GM21390 (cell line): ENCODE data around the gene TBC1D22A.
"Not testable (repeated sequence)": the region's sequence is repeated elsewhere in the genome, so short reads cannot be mapped to it uniquely, and the experiment has no call there.

Source experiments
- ATAC-seq: cut with Tn5 transposase; IDR thresholded peaks from one replicate; pipeline ENCODE4 v1.9.1; 2021; ENCODE audit not compliant: unreplicated experiment

TBC1D22A gene

DNA sequence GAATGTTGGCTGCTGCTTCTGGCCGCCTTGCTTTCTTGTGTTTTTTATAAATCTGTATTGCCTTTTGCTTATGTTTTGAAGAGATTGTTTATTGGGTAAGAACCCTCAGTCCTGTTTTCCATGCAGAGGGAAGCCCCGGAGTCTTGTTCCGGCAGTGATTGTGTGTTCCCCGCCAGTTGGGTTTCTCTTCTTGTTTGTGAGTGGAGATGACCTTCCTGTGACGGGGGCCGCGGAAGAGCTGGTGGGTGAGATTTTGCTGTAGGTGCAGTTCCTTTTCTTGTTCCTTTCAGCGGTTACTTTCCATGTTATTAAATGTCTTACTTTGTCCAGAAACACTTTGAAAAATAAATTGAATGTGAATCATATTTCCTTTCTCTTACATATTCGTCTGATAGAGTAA, 8.3 kb downstream of the TBC1D22A start:
- no peak for ATAC-seq

DNA sequence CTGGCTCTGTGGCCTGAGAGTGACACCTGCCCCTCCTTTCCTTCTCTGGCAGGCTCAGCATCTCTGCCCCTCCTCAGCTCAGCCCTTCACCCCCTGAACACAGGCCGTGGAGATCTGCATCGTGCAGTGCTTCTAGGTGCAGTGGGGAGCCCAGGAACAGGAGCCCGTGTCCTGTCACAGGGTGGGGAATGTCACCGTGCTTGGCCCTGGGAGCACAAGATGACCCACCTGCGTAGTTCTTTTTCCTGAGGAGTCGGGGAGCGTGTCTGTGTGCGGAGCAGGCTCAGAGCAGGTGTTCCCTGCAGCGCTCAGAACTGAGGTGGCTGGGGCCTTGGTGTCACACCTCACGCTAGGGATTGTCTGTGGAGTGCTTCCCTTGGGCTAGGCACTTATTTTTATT, 10.6 kb downstream of the TBC1D22A start:
- no peak for ATAC-seq

DNA sequence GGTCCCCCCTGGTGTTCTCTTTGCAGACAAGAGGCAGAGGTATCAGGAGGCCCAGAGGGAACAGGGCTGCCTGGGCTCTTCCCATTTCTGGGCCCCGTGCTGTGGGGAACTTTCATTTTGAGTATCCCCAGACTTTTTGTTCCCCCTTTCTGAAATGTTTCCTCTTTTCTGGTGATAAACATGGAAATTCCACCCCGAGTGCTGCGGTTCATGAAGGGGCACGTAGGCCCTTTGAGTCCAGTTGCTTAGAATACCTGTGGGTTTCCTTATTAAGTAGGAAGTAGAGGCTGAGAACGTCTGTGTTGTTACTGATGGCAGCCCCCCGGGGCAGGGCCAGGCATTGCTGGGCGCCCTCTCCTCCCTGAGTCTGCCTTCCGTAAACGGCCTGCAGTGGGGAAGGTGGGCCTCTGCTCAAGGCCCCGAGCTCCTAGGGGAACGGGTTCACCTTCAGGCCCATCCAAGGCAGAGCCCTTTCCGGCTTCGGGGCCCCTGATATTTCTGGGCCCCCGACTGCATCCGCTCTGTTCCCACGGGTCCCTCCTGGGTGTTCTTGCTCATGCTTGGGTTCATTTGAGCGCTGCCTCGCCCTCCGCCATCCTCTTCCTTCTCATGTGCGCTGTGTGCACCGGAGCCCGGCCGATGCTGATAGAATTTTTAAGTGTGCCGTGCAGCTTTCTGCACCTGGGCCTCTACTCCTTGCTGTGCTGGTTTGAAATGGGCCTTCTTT, 12.0 kb downstream of the TBC1D22A start:
- ATAC-seq: peak; percentile 33

DNA sequence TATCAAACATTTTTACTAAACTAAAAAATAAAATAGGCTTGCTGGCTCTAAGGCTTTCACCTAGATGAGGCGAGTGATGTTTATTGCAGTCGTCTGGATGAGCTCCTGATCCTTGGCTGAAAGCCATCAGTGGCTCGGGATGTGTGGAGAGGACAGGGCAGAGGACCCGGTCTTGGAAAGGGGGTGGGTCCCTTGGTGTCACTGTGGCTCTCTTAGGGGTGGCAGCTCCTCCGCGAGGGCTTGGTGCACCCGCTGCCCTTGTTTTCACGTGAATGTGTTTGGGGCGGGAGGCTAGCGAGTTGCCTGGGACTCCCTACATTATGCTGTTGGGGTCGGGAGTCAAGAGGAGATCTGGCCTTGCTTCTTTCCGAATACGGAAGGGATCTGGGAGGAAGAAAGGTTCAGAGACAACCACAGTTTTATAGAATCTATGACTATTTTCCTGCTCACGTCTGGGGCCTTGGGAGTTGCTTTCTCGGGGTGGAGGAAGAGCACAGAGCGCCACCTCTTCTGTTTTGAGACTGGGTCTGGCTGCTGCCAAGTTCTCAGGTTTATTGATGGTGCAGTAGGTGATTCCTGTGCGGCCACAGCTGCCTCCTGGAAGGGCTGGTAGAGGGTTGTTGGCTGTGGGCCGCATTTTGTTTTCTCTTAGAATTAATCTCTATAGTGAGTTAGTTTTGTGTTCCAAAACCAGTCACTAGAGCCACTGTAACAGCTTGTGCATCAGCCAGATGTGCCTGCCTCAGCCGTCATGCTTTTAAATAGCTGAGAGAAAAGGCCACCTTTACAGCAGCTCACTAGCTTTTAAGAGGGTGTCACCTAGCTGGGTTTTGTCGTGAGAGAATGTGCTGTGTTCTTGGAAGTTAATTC, 12.8 kb downstream of the TBC1D22A start:
- no peak for ATAC-seq

DNA sequence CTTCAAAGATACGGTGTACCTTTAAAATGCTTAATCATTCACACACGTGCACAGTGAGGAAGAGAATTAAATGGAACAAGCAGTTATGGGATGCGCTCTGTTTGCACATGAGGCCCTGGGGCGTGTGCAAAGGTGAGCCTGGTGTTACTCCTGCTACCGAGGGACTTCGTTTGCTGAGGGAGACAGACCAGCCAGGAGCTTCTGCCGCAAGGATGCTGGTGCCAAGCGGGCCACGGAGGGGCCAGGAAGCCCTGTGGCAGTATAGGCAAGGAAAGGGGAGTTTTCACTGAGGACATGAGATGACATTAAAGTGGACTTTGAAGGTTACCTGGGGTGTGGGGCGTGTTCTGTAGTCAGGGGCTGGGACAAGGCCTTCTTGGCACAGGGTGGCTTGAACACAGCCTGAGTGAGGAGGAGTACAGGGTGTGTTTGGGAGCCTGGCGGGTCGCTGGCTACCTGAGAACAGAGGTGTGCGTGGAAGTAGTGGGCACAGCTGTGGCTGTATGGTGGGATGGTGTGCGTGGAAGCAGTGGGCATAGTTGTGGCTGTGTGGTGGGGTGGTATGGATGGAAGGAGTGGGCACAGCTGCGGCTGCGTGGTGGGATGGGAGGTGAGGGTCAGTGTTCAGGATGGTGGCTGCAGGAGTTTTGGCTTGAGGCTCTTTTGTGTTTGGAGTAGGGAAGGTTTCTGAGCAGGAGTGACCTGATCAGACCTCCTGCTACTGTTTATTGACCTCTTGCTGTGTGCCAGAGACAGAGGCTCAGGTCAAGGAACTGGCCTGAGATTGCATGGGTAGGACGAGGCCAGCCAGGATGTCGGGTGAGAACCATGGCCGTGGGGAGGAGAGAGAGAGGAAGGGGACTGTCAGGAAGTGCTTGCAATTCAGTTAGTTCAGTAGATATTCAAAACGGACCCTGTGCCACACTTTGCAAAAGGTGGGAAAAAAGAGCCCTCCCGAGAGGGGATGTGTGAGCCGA, 13.7 kb downstream of the TBC1D22A start:
- no peak for ATAC-seq

DNA sequence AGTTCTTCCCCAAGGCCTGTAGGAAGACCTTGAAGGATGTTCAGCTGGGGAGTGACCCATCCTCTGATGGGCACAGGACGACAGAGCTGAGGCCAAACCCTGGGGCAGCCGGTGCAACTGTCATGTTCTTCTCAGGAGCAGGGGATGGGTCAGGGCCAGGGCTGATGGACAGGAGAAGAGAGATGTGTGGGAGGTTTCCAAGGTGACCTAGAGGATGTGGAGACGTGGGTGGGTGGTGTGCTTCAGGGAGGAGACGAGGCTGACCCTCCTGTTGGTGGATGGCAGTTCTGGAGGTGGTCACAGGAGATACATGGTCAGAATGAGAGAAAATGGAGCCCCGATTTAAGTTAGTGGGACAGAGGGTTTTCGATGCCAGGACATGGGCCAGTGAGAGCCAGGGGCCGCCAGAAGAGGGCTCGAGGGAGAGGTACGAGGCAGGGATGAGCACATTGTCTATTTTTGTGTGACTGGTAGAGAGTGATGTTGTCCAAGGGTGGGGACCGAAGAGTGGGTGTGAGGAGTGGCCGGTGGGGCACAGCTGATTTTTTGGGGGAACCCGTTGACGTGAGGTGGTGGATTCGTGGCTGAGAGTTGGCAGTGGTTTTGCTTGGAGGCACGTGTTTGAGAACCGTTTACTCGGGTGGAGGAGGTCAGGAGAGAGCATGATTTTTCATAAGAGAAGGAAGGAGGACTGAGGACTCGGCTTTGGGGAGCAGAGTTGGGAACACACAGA, 14.6 kb downstream of the TBC1D22A start:
- no peak for ATAC-seq

DNA sequence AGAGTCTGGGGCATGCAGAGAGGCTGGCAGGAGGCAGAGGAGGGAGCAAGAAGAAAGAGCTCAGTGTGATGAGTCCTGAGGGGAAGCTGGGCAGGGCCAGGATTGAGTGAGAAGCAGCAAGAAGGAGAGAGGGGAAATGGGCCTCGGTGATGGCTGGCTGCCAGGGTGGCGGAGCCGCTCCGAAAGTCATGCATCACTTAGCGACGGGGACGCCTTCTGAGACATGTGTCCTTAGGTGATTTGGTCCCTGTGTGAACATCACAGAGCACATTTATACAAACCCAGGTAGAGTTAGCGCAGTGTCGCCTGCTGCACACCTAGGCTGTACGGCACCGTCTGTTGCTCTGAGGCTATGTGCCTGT, 15.1 kb downstream of the TBC1D22A start:
- no peak for ATAC-seq

DNA sequence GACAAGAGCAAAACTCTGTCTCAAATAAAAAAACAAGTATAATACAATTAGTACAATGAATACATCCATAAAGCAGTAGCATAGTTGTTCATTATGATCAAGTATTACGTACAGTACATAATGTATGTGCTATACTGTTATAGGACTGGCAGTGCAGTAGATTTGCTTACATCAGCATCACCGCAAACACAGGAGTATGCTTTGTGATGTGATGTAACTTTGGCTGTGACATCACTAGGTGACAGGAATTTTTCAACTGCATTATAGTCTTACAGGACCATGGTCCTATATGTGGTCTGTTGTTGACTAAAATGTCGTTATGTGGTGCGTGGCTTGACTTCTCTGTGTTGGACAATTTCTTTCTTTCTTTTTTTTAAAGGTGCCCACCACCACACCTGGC, 16.6 kb downstream of the TBC1D22A start:
- ATAC-seq: no peak

DNA sequence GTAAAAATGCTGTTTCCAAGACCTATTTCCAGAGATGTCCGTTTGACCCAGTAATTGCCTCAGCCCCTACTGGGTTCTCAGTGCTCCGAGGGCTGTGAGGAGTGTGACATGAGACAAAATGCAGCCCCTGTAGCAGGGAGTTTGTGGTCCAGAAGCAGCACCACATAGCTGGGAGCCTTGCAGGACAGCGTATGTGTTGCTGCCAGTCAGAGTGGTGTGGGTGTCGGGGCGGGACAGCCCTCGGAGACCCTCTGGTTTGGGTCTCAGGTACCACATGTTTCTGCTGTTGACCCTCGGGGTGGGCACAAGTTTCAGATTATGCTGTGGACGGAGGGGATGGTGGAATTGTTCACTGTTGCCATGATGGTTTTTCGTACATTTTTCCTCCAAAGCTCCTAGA, 17.2 kb downstream of the TBC1D22A start:
- ATAC-seq: no peak

DNA sequence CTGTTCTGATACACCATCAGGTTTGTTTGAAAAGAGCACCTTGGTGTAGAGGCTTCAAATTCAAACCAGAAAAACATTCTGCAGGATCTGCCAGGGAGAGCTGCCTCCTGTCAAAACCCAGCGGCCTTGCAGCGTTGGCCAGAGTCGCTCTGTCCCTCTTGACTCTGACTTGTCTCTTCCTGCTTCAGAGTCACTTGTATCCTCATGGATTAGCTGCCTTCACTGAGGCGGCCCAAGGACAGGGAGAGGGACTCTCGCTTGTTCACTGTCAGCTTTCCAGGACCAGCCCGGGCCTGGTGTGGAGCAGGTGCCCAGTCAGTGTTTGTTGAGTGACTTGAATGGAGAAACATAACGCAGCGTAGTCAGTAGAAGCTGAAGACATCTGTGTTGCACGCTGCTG, 18.0 kb downstream of the TBC1D22A start:
- ATAC-seq: no peak

DNA sequence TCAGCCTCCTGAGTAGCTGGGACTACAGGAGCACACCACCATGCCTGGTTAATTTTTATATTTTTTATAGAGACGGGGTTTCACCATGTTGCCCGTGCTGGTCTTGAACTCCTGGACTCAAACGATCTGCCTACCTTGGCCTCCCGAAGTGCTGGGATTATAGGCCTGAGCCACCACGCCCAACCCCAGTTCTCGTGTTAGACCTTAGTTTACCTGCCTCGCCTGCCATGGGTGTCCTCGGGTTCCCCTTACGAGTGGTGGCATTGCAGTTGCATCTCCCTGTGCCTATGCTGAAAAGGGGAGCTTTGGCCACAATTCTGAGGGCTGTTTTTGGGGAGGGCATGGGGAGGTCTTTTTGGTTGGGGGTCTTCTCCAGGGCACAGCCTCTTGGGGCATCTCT, 18.8 kb downstream of the TBC1D22A start:
- no peak for ATAC-seq

DNA sequence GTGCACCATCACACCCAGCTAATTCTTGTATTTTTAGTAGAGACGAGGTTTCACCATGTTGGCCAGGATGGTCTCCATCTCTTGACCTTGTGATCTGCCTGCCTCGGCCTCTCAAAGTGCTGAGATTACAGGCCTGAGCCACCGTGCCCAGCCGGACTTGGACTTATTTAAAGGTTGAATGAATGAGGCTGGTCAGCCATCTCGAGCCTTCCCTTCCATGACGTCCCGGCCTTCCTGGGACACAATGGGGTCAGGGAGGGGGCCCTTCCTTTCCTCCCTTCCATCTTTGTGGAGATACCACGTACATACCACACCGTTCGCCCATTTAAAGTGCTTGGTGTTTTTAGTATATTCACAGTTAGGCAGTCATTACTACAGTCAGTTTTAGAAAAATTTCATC, 19.8 kb downstream of the TBC1D22A start:
- ATAC-seq: not testable (repeated sequence)

DNA sequence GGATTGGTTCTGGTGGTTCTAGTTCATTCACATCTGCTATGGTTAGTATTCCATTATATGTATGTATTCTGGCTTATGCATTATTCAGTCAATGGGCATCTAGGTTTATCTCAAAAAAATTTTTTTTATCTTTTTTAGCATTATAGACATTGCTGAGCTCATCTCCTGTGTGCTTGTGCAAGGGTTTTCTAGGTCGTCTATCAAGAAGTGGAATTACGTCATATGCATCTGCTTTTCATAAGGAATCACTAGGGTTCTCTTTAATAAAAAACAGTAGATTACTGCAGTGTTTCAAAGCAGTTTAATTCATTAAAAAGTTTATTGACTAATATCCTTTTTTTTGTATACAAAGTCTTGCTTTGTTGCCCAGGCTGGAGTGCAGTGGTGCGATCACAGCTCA, 21.3 kb downstream of the TBC1D22A start:
- ATAC-seq: no peak

DNA sequence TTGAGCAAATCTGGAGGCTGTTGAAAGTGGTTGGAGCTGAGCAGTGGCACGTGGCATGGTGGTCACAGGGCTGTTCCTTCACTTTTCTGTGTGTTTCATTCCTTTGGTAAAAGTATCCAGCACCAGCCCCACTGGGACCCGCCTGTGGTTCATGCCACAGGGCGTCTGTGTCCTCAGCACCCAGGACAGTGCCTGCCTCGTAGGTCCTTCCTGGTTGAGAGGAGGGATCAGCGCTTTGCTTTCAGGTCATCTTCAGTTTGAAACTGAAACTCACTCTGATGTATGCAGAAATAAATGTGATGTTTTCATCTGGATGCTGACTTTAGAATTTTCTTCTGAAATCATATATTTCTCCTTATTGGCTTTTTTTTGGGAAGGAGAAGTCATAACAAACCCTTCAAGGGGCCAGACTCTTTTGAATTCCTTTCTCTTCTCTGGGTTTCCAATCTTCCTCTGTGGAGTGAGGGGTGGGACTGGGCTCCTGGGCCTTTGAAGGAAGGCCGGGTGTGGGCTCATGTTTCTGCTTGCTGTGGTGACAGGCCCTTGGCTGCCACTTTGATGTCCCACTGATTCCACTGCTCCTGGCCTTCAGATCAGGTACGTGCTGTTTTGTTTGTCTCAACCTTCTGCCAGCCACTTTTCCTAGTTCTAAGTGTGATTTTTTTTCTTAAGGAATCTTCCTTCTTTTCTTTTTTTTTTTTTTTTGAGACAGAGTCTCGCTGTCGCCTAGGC, 26.2 kb downstream of the TBC1D22A start:
- ATAC-seq: no peak

DNA sequence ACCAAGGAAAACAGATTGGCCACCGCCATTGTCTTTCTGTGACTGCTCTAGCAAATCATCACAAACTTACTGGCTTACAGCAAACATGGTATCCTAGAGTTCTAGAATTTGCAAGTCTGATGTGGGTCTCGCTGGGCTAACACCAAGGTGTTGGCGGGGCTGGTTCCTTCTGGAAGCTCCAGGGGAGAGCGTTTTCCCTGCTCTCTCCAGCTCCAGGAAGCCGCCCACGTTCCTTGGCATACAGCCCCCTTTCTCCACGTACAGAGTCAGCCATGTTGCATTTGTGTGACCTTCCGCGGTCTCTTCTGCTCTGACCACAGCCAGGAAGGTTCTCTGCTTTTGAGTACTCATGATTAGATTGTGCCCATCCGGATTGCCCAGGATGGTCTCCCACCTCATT, 27.5 kb downstream of the TBC1D22A start:
- ATAC-seq: no peak

DNA sequence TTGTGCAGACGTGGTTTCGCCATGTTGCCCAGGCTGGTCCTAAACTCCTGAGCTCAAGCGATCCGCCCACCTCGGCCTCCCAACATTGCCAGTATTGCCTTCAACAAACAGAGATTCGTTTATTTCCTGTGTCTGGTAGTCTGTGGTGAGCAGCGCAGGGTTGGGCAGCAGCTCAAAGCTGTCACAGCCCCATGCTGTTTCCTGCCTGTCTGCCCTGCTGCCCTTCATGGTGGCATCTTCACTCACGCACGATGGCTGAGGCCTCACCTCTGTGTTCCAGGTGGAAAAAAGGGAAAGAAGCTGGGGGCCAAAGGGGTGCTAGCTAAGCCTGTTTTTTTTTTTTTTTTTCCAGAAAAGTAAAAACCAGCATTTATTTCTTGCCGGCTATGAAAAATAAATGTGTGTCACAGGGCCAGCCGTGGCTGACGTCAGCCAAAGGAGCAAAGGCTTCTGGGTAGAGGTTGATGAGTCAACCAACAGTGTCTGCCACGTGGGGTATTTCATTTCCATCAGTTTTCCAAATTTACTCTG, 28.8 kb downstream of the TBC1D22A start:
- ATAC-seq: no peak

DNA sequence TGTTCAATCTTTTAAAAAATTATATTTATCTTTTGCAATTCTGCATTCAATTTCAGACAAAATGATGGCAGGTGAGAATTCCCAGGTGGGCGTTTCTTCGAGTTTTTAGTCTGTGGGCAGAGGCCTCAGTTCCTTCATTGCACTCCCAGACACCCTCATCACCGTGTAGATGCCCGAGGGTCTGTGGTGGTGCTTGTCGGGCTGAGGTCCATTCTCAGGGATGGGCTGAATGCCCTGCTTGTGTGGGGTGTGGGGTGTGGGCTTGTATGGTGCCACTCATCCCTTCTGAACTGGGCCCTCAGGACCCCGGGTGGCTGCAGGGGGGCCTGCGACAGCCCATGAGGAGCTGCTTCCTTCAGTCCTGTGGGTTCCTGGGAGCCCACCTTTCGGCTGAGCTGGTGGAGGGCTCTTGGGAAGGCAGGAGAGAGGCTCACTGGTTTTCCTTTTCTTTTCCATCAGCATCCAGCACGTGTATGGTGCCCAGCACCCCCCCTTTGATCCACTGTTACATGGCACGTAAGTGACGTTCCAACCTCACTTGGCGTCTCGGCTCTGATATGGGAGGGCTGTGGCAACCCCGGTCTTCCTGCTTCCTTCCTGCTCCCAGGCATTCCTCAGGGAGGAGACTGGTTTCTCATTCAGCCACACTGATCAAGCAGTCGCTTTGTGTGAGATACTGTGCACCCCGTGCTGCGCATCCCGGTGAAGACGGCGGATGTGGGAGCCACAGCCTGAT, 29.8 kb downstream of the TBC1D22A start:
- ATAC-seq: no peak

DNA sequence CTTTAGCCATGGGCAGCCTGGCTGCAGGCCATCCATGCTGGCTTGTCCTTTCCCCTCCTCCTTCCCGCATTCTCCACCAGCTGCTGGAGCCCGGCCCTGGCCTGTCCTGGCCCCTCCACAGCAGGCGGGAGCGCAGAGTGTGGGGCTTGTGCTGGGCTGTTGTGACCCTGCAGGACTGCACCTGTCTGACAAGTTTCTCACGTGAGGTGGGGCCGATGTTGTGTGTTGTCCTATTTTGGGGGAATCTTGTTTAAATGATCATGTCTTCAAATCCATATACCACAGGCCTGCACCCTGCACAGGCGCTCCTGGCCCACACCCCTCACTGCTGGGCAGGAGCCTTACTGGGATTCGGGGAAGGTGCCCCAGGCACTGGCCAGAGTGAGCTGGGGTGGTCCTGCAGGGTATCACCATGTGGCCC, 30.4 kb downstream of the TBC1D22A start:
- ATAC-seq: no peak

DNA sequence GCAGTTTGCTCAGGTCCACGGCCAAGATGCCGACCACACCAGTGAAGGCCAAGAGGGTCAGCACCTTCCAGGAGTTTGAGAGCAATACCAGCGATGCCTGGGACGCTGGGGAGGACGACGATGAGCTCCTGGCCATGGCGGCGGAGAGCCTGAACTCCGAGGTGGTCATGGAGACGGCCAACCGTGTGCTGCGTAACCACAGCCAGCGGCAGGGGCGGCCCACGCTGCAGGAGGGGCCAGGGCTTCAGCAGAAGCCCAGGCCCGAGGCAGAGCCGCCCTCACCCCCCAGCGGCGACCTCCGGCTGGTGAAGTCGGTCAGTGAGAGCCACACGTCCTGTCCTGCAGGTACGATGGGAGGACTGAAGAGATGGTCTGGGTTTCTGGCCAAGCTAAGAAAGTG, 31.0 kb downstream of the TBC1D22A start:
- ATAC-seq: no peak
